OCI-LY1 (cell line): ENCODE data around the gene SYCN.

ENCODE experiments used
- H2AFZ ChIP-seq: fragments of 200-600 bp; sonication (generic), shearing (Covaris generic); 2 replicates; pipeline ENCODE4 v1.6.0; 2014; ENCODE audit warnings: antibody characterized with exemption, mild to moderate bottlenecking, low read length
- H3F3A ChIP-seq: fragments of 200-600 bp; sonication (generic), shearing (Covaris generic); 2 replicates; pipeline ENCODE4 v1.6.0; 2014; ENCODE audit warnings: mild to moderate bottlenecking, antibody characterized with exemption, low read length, moderate library complexity; ENCODE audit not compliant: insufficient read depth
- H3K27ac ChIP-seq: fragments of 200-600 bp; sonication (generic); 2 replicates; pipeline ENCODE4 v1.5.1; 2014; ENCODE audit warnings: low read length, mixed run types, mild to moderate bottlenecking, low read depth; ENCODE audit not compliant: poor library complexity, severe bottlenecking
- H3K27me3 ChIP-seq: fragments of 200-600 bp; sonication (generic); 2 replicates; pipeline ENCODE4 v1.6.0; 2014; ENCODE audit warnings: antibody characterized with exemption, mild to moderate bottlenecking, low read length, moderate library complexity; ENCODE audit not compliant: insufficient read depth
- H3K36me3 ChIP-seq: fragments of 200-600 bp; sonication (generic); 2 replicates; pipeline ENCODE4 v1.6.1; 2014; ENCODE audit warnings: mild to moderate bottlenecking, antibody characterized with exemption, low read length, moderate library complexity, mixed read lengths; ENCODE audit not compliant: insufficient read depth
- H3K4me1 ChIP-seq: fragments of 200-600 bp; sonication (generic); 2 replicates; pipeline ENCODE4 v1.5.1; 2014; ENCODE audit warnings: mild to moderate bottlenecking, low read length, moderate library complexity; ENCODE audit not compliant: insufficient read depth, severe bottlenecking
- H3K4me2 ChIP-seq: fragments of 200-600 bp; sonication (generic), shearing (Covaris generic); 2 replicates; pipeline ENCODE4 v1.6.1; 2014; ENCODE audit warnings: low read length
- H3K4me3 ChIP-seq: fragments of 200-600 bp; sonication (generic); 2 replicates; pipeline ENCODE4 v1.5.1; 2014; ENCODE audit warnings: low read length, low read depth, mild to moderate bottlenecking, mixed read lengths; ENCODE audit not compliant: poor library complexity, severe bottlenecking
- H3K79me2 ChIP-seq: fragments of 200-600 bp; shearing (Covaris generic); 2 replicates; pipeline ENCODE4 v1.6.1; 2016; ENCODE audit warnings: mixed run types, low read length, mixed read lengths; ENCODE audit not compliant: insufficient read depth
- H3K9ac ChIP-seq: fragments of 200-600 bp; sonication (generic), shearing (Covaris generic); 2 replicates; pipeline ENCODE4 v1.6.1; 2014; ENCODE audit warnings: mild to moderate bottlenecking, low read length, mixed read lengths
- H3K9me2 ChIP-seq: fragments of 200-600 bp; sonication (generic), shearing (Covaris generic); 2 replicates; pipeline ENCODE4 v1.6.1; 2014; ENCODE audit warnings: low read depth, mild to moderate bottlenecking, low read length, mixed read lengths
- H3K9me3 ChIP-seq: fragments of 200-600 bp; shearing (Covaris generic); 2 replicates; pipeline ENCODE4 v1.6.1; 2014; ENCODE audit warnings: low read length, mixed read lengths
- H4K20me1 ChIP-seq: fragments of 200-600 bp; sonication (generic), shearing (Covaris generic); 2 replicates; pipeline ENCODE4 v1.6.0; 2016; ENCODE audit warnings: mild to moderate bottlenecking, low read length; ENCODE audit not compliant: insufficient read depth
- CTCF ChIP-seq: fragments of 200-600 bp; sonication (generic), shearing (Covaris generic); IDR thresholded peaks from 2 replicates; pipeline ENCODE4 v1.5.1; 2017; ENCODE audit warnings: mild to moderate bottlenecking, antibody characterized with exemption, low read length, moderate library complexity, mixed read lengths
- EZH2 ChIP-seq: fragments of 200-600 bp; sonication (generic), shearing (Covaris generic); IDR thresholded peaks from 2 replicates; pipeline ENCODE4 v1.8.0; 2017; ENCODE audit warnings: borderline replicate concordance, mixed run types, mild to moderate bottlenecking, antibody characterized with exemption, low read length, moderate library complexity, mixed read lengths

The SYCN gene

GRCh38 chr19:39196320-39196719, 7.7 kb downstream of the SYCN start:
- no peak overlapping the region for H3K9ac ChIP-seq
- no peaks in the 10 kb centered on the region for H3K27me3 ChIP-seq
- H3K27ac ChIP-seq, result no peak overlapping the region
- no peaks in the 10 kb centered on the region for H3K9me2 ChIP-seq
- H3K36me3 ChIP-seq, result no peaks in the 10 kb centered on the region
- H3K4me3 ChIP-seq, result no peak overlapping the region
- no peaks in the 10 kb centered on the region for H3K4me1 ChIP-seq
- H4K20me1 ChIP-seq, result no peaks in the 10 kb centered on the region
- no peaks in the 10 kb centered on the region for H3K9me3 ChIP-seq
- no peaks in the 10 kb centered on the region for H3K79me2 ChIP-seq
- H2AFZ ChIP-seq, result no peak overlapping the region
- no peak overlapping the region for H3K4me2 ChIP-seq
- no peaks in the 10 kb centered on the region for H3F3A ChIP-seq
- no peak for TF ChIP-seq EZH2
- no peak for TF ChIP-seq CTCF

- Histone ChIP-seq H3K36me3 (no peaks in the 10 kb centered on the region), H3K27ac (no peak overlapping the region), H3K4me1 (no peaks in the 10 kb centered on the region), H3K9ac (no peak overlapping the region), H2AFZ (no peak overlapping the region), H3K4me3 (no peak overlapping the region), H4K20me1 (no peaks in the 10 kb centered on the region), H3K9me3 (no peaks in the 10 kb centered on the region), H3K4me2 (no peak overlapping the region), H3K9me2 (no peaks in the 10 kb centered on the region), H3K79me2 (no peaks in the 10 kb centered on the region), H3K27me3 (no peaks in the 10 kb centered on the region), H3F3A (no peaks in the 10 kb centered on the region)
- TF ChIP-seq CTCF, result no peak
- TF ChIP-seq EZH2, result no peak
Measured at GRCh38 chr19:39195755-39196154, 8.3 kb downstream of the SYCN start.

GRCh38 chr19:39194832-39195542, 9.1 kb downstream of the SYCN start:
- Histone ChIP-seq H3K79me2 (no peaks in the 10 kb centered on the region), H3K4me2 (no peak overlapping the region), H3K4me1 (no peaks in the 10 kb centered on the region), H2AFZ (no peak overlapping the region), H3K9ac (no peak overlapping the region), H3F3A (no peaks in the 10 kb centered on the region), H3K36me3 (no peaks in the 10 kb centered on the region), H3K4me3 (no peak overlapping the region), H3K27me3 (no peaks in the 10 kb centered on the region), H3K27ac (no peak overlapping the region), H4K20me1 (no peaks in the 10 kb centered on the region), H3K9me2 (no peaks in the 10 kb centered on the region), H3K9me3 (no peaks in the 10 kb centered on the region)
- TF ChIP-seq EZH2 (no peak), CTCF (no peak)
